Keratinocyte (primary cell): ENCODE measurements around the gene KREMEN2. TPM values are rescaled to one million over a fixed set of nuclear protein-coding genes. Genes with fewer than 3 reads are reported as not detected.

ENCODE experiments used
- DNase-seq: peaks from one replicate; pipeline ENCODE4 v3.0.0-alpha.2; 2011; ENCODE audit warnings: low read depth, missing footprints, low spot score
- FAIRE-seq: peaks from 2 replicates; lab custom pipeline; 2011; peaks lifted over from hg19 to GRCh38; lab: Jason Lieb, UNC
- H2AFZ ChIP-seq: 2 replicates; pipeline ENCODE4 v1.6.0; 2012; ENCODE audit warnings: low read length, control low read depth, inconsistent platforms; ENCODE audit not compliant: control insufficient read depth
- H3K27ac ChIP-seq: 2 replicates; pipeline ENCODE4 v1.5.1; 2011; ENCODE audit warnings: low read length; ENCODE audit not compliant: control insufficient read depth, insufficient read depth
- H3K27me3 ChIP-seq: 3 replicates; pipeline ENCODE4 v1.6.0; 2011; ENCODE audit warnings: low read length; ENCODE audit not compliant: control insufficient read depth, insufficient read depth; ENCODE audit errors: extremely low read depth
- H3K36me3 ChIP-seq, 2 experiments: 2 replicates in 1 of 2; 3 replicates in 1 of 2; pipeline ENCODE4 v1.5.1; 2011; ENCODE audit warnings: low read length in 2 of 2, mild to moderate bottlenecking in 1 of 2; ENCODE audit not compliant: control insufficient read depth in 2 of 2, insufficient read depth in 2 of 2; ENCODE audit errors: extremely low read depth in 1 of 2
- H3K4me1 ChIP-seq: 3 replicates; pipeline ENCODE4 v1.5.1; 2011; ENCODE audit warnings: low read length; ENCODE audit not compliant: control insufficient read depth, insufficient read depth; ENCODE audit errors: extremely low read depth
- H3K4me2 ChIP-seq: 3 replicates; pipeline ENCODE4 v1.6.0; 2011; ENCODE audit warnings: low read depth, low read length; ENCODE audit not compliant: control insufficient read depth, insufficient read depth; ENCODE audit errors: extremely low read depth
- H3K4me3 ChIP-seq, 3 experiments: fragments of 200-600 bp in 1 of 3; sonication (generic) in 1 of 3; 2 replicates in 2 of 3; 3 replicates in 1 of 3; pipeline ENCODE4 v1.5.1; 2011 to 2016; ENCODE audit warnings: low read length in 3 of 3, mild to moderate bottlenecking in 3 of 3, control low read depth in 2 of 3, inconsistent platforms in 1 of 3, low read depth in 1 of 3, mixed read lengths in 1 of 3, mixed run types in 1 of 3, moderate library complexity in 1 of 3; ENCODE audit not compliant: control insufficient read depth in 2 of 3, insufficient read depth in 2 of 3; ENCODE audit errors: extremely low read depth in 1 of 3
- H3K79me2 ChIP-seq: 2 replicates; pipeline ENCODE4 v1.6.0; 2012; ENCODE audit warnings: low read length; ENCODE audit not compliant: control insufficient read depth, insufficient read depth
- H3K9ac ChIP-seq: 3 replicates; pipeline ENCODE4 v1.6.0; 2011; ENCODE audit warnings: low read length; ENCODE audit not compliant: control insufficient read depth, insufficient read depth; ENCODE audit errors: extremely low read depth
- H3K9me1 ChIP-seq: 3 replicates; pipeline ENCODE4 v1.6.0; 2011; ENCODE audit warnings: low read length; ENCODE audit not compliant: control insufficient read depth, insufficient read depth; ENCODE audit errors: extremely low read depth
- H3K9me3 ChIP-seq: 2 replicates; pipeline ENCODE4 v1.5.1; 2012; ENCODE audit warnings: low read depth, low read length; ENCODE audit not compliant: control insufficient read depth
- H4K20me1 ChIP-seq: 3 replicates; pipeline ENCODE4 v1.6.0; 2011; ENCODE audit warnings: low read length; ENCODE audit not compliant: control insufficient read depth, insufficient read depth; ENCODE audit errors: extremely low read depth
- EZH2 ChIP-seq: IDR thresholded peaks from one replicate; pipeline ENCODE4 v1.6.1; 2012; ENCODE audit warnings: inconsistent platforms, mild to moderate bottlenecking, low read length, moderate library complexity
- dilution Hi-C: fragments of 300-500 bp; cut with MboI; formaldehyde crosslinking; loops from one replicate; pipeline ENCODE4 v1.7.0; 2020; ENCODE audit warnings: low sequenced_read_pairs; ENCODE audit not compliant: extremely low pct_ligation_motif_present
- polyA plus RNA-seq, 5 experiments: library from polyadenylated mRNA; depleted of rRNA in 3 of 5; stranded (reverse) in 3 of 5; stranded (forward) in 1 of 5; unstranded in 1 of 5; fragments of >200 nt; gene quantifications; 1 replicate in 1 of 5; 2 replicates in 3 of 5; 3 replicates in 1 of 5; pipeline versions ENCODE4 v1.2.1 to v1.2.3, GENCODE V29; 2011 to 2012; ENCODE audit warnings: missing spikeins in 2 of 5, low read depth in 1 of 5, low replicate concordance in 1 of 5
- TF ChIP-seq, protein P1 (sequence below), 3 experiments: IDR thresholded peaks in 1 of 3; conservative IDR thresholded peaks in 1 of 3; optimal IDR thresholded peaks in 1 of 3; 2 replicates in 2 of 3; 3 replicates in 1 of 3; pipeline versions ENCODE3 to v1.5.1; 2011; ENCODE audit warnings: low read length in 3 of 3, mild to moderate bottlenecking in 3 of 3, moderate library complexity in 2 of 3, control low read depth in 1 of 3, inconsistent platforms in 1 of 3; ENCODE audit not compliant: insufficient read depth in 2 of 3; ENCODE audit errors: extremely low read depth in 1 of 3

The KREMEN2 gene
- polyA plus RNA-seq, 1 donor (not counting 4 experiments of a cell fraction or from before 2014, with no cell fraction given) = 3.3 TPM

DNA sequence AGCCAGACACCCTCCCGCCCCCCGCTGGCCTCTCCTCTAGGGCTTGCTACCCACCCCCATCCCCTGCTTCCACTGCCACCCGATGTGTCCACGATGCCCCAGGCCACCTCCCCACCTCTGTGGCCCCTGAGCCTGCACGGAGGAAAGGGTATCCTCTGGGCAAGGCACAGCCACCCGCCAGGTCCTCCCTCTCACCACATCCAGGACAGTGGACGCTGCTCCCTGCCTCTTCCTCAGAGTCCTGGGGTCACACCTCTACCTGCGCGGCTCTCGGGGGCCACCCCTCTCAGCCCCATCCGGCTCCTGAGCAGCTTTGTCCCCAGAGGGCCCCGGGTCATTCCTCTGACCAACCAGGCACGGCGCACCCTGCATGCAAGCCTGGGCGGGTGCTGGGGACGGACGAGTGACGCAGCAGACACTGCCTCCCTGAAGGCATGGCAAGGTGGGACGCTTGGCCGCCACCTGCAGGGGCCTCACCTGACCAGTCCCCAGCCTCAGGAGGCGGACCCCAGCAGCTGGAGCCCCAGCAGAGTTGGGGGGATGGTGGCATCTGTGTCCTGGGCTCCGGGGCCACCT lies 27.6 kb upstream of the KREMEN2 start:
- DNase-seq (no peak), FAIRE-seq (no peak)
- Histone ChIP-seq H4K20me1 (peaks cover 2% of the 10 kb centered on the region), H3K27me3 (no peaks in the 10 kb centered on the region), H3K79me2 (no peaks in the 10 kb centered on the region), H3K9me3 (no peaks in the 10 kb centered on the region), H3K36me3 (peaks cover 16 to 43% of the 10 kb centered on the region in 2 experiments), H2AFZ (no peak overlapping the region), H3K9ac (no peak overlapping the region), H3K4me3 (no peak overlapping the region), H3K9me1 (no peaks in the 10 kb centered on the region), H3K27ac (no peak overlapping the region), H3K4me1 (no peaks in the 10 kb centered on the region), H3K4me2 (no peak overlapping the region)
- dilution Hi-C loops = no loop called here
- TF ChIP-seq EZH2 = no peak

DNA sequence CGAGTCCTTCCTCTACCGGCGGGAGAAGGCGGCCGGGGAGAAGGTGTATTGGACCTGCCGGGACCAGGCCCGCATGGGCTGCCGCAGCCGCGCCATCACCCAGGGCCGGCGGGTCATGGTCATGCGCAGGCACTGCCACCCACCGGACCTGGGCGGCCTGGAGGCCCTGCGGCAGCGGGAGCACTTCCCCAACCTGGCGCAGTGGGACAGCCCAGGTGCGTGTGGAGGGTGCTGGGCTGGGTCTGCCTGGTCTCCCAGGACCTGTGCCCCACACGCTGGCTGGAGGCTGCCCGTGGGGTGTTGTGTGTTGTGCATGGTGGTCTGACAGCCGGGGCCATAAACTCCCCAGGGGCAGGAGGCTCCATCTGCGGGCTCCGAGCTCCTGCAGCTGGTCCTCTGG lies 26.9 kb upstream of the KREMEN2 start:
- TF ChIP-seq, protein P1, sequence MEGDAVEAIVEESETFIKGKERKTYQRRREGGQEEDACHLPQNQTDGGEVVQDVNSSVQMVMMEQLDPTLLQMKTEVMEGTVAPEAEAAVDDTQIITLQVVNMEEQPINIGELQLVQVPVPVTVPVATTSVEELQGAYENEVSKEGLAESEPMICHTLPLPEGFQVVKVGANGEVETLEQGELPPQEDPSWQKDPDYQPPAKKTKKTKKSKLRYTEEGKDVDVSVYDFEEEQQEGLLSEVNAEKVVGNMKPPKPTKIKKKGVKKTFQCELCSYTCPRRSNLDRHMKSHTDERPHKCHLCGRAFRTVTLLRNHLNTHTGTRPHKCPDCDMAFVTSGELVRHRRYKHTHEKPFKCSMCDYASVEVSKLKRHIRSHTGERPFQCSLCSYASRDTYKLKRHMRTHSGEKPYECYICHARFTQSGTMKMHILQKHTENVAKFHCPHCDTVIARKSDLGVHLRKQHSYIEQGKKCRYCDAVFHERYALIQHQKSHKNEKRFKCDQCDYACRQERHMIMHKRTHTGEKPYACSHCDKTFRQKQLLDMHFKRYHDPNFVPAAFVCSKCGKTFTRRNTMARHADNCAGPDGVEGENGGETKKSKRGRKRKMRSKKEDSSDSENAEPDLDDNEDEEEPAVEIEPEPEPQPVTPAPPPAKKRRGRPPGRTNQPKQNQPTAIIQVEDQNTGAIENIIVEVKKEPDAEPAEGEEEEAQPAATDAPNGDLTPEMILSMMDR (optimal IDR thresholded peaks at IDR 0.05 in 1 of 3, IDR thresholded peaks at IDR 0.05 in 1 of 3, conservative IDR thresholded peaks at IDR 0.05 in 1 of 3; ENCODE audit: extremely low read depth in 1 of 3, insufficient read depth in 2 of 3, low read length in 3 of 3) = no peak
- no peak for TF ChIP-seq EZH2
- dilution Hi-C loops = no loop called here
- FAIRE-seq = no peak

DNA sequence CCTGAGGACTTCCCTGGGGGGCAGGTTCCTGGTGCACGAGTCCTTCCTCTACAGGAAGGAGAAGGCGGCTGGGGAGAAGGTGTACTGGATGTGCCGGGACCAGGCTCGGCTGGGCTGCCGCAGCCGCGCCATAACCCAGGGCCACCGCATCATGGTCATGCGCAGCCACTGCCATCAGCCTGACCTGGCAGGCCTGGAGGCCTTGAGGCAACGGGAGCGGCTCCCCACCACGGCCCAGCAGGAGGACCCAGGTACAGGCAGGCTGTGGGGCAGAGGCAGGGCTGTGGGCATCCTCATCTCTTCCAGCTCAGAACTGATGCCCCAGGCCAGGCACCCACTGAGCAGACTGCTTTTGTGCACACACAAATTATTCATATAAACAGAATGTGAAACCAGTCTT lies 25.9 kb upstream of the KREMEN2 start:
- Histone ChIP-seq H3K4me1 (no peaks in the 10 kb centered on the region), H3K27ac (no peak overlapping the region), H2AFZ (no peak overlapping the region), H3K36me3 (peaks cover 18 to 39% of the 10 kb centered on the region in 2 experiments), H3K9ac (no peak overlapping the region), H3K4me3 (no peak overlapping the region), H3K9me3 (no peaks in the 10 kb centered on the region), H3K4me2 (no peak overlapping the region), H3K79me2 (no peaks in the 10 kb centered on the region), H4K20me1 (peaks cover 2% of the 10 kb centered on the region), H3K27me3 (no peaks in the 10 kb centered on the region), H3K9me1 (no peaks in the 10 kb centered on the region)
- no peak for TF ChIP-seq EZH2
- TF ChIP-seq, protein P1 (optimal IDR thresholded peaks at IDR 0.05 in 1 of 3, IDR thresholded peaks at IDR 0.05 in 1 of 3, conservative IDR thresholded peaks at IDR 0.05 in 1 of 3; ENCODE audit: extremely low read depth in 1 of 3, insufficient read depth in 2 of 3, low read length in 3 of 3) = no peak
- FAIRE-seq (no peak), DNase-seq (no peak)
- dilution Hi-C loops = no loop called here

More for the DNA sequence above, 26.9 kb upstream of the KREMEN2 start:
- H3K27me3 ChIP-seq = no peaks in the 10 kb centered on the region
- H3K9me3 ChIP-seq = no peaks in the 10 kb centered on the region
- H3K4me2 ChIP-seq = no peak overlapping the region
- H2AFZ ChIP-seq = no peak overlapping the region
- no peak overlapping the region for H3K27ac ChIP-seq
- no peak overlapping the region for H3K9ac ChIP-seq
- no peak for DNase-seq
- H3K9me1 ChIP-seq = no peaks in the 10 kb centered on the region
- H3K4me3 ChIP-seq = no peak overlapping the region
- peaks cover 2% of the 10 kb centered on the region for H4K20me1 ChIP-seq
- H3K4me1 ChIP-seq = no peaks in the 10 kb centered on the region
- no peaks in the 10 kb centered on the region for H3K79me2 ChIP-seq
- H3K36me3 ChIP-seq = peaks cover 16 to 45% of the 10 kb centered on the region in 2 experiments
